ENCODE results near the gene TOM1.
A peak's percentile ranks its signal among the peaks of the same experiment; 100 is the strongest.

Gene TOM1

DNA sequence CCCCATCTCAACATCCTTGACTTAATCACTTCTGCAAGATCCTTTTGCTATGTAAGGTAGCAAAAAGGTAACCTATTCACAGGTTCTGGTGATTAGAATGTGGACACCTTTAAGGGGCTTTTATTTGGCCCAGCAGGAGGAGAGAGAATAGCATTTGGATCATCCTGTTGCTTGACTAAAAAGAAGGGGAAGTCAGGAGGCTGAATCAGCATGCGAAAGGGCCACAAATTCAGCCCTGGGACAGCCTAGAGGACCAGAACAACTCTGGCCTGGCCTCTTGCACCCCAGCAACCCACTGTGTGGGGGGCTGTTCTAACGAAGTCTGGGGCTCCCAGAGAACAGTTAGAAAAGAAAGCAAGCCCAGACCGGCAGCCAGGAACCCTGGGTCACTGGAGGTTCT is 78.0 kb downstream of the TOM1 start:
- DNase-seq = no peak
- Histone ChIP-seq H3K27me3 (replicated peaks) (no peaks in the 10 kb centered on the region), H3K4me3 (ENCODE audit: low read depth, low read length) (no peak overlapping the region), H3K27ac (no peak overlapping the region), H3K36me3 (replicated peaks) (no peaks in the 10 kb centered on the region)
- in situ Hi-C loops (cut with HindIII; ENCODE audit: low pct_ligation_motif_present, low sequenced_read_pairs) = no loop called here
- TF ChIP-seq, protein P1, sequence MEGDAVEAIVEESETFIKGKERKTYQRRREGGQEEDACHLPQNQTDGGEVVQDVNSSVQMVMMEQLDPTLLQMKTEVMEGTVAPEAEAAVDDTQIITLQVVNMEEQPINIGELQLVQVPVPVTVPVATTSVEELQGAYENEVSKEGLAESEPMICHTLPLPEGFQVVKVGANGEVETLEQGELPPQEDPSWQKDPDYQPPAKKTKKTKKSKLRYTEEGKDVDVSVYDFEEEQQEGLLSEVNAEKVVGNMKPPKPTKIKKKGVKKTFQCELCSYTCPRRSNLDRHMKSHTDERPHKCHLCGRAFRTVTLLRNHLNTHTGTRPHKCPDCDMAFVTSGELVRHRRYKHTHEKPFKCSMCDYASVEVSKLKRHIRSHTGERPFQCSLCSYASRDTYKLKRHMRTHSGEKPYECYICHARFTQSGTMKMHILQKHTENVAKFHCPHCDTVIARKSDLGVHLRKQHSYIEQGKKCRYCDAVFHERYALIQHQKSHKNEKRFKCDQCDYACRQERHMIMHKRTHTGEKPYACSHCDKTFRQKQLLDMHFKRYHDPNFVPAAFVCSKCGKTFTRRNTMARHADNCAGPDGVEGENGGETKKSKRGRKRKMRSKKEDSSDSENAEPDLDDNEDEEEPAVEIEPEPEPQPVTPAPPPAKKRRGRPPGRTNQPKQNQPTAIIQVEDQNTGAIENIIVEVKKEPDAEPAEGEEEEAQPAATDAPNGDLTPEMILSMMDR (IDR thresholded peaks at IDR 0.05; ENCODE audit: low read depth, low read length, missing control alignments) = no peak

DNA sequence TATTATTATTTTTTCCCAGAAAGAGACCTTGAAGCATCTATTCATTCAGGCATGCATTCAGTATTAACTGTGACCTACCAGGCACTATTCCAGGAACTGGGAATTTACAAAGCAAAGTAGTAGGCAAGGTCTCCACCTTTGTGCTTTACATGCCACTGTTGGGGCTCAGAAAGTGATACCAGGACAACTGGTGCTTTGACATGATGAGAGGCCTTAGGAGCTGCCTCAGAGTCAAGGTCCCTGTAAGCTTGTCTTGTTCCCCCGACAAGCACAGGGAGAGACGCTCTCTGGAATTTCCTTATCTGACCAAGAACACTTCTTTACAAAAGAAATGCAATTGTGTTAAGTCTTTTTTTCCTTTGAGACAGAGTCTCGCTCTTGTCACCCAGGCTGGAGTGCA is 78.9 kb downstream of the TOM1 start:
- TF ChIP-seq, protein P1 (IDR thresholded peaks at IDR 0.05; ENCODE audit: low read depth, low read length, missing control alignments) = no peak
- H3K36me3 ChIP-seq (replicated peaks) = no peaks in the 10 kb centered on the region
- DNase-seq = no peak
- in situ Hi-C loops (cut with HindIII; ENCODE audit: low pct_ligation_motif_present, low sequenced_read_pairs) = no loop called here
- H3K4me3 ChIP-seq (ENCODE audit: low read depth, low read length) = no peak overlapping the region
- no peak overlapping the region for H3K27ac ChIP-seq
- no peaks in the 10 kb centered on the region for H3K27me3 ChIP-seq (replicated peaks)

DNA sequence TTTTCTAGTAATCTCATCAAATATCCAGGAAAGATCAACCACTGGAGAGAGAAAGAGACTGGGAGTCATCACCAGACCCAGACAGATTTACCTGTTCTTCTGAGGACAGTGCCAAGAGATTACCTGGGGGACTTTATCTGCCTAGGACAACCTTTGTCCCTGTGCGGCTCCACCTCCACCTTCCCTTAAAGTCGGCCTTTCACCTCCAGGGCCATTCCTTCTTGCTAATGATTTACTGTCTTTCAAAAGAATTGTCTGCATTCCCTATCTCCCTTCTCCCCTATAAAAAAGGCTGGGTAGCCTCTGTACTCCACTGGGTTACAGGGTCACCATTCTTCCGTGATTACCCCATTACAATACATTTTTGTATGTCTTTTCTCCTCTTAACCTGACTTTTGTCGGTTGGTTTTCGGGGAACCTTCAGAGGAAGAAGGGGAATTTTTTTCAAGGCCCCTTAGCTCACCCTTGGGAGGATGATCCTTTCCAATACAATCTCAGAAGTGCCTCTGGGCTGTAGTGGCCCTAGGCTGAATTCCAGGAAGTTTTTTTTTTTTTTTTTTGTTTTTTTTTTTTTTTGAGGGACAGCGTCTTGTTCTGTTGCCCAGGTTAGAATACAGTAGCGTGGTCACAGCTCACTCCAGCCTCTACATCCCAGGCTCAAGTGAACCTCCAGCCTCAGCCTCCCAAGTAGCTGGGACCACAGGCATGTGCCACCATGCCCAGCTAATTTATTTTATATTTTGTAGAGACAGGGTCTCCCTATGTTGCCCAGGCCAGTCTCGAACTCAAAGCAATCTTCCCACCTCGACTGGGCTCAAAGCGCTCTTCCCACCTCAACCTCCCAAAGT is 79.7 kb downstream of the TOM1 start:
- DNase-seq = no peak
- TF ChIP-seq, protein P1 (IDR thresholded peaks at IDR 0.05; ENCODE audit: low read depth, low read length, missing control alignments) = no peak
- Histone ChIP-seq H3K36me3 (replicated peaks) (no peaks in the 10 kb centered on the region), H3K4me3 (ENCODE audit: low read depth, low read length) (no peak overlapping the region), H3K27me3 (replicated peaks) (no peaks in the 10 kb centered on the region), H3K27ac (no peak overlapping the region)
- in situ Hi-C loops (cut with HindIII; ENCODE audit: low pct_ligation_motif_present, low sequenced_read_pairs) = no loop called here

DNA sequence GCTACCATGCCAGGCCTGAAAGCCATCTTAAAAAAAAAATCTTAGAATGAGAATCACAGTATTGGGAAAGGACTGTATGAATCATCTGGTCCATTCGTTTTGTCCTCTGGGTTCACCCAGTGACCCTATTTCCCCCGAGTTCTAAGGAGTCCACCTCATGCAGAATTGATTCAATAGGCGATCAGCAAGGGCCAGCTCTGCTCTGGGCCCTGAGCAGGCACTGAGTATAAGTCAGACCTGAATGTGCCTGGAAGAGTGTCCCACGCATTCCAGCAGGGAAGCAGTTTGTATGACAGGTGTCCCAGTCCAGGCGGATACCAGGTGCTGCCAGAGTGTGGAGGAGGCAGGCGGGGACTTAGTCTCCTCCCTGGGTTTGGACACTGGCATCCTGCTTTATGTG is 80.3 kb downstream of the TOM1 start:
- H3K27me3 ChIP-seq (replicated peaks) = no peaks in the 10 kb centered on the region
- no peak overlapping the region for H3K4me3 ChIP-seq (ENCODE audit: low read depth, low read length)
- no peak overlapping the region for H3K27ac ChIP-seq
- TF ChIP-seq, protein P1 (IDR thresholded peaks at IDR 0.05; ENCODE audit: low read depth, low read length, missing control alignments) = no peak
- no peak for DNase-seq
- in situ Hi-C loops (cut with HindIII; ENCODE audit: low pct_ligation_motif_present, low sequenced_read_pairs) = no loop called here
- H3K36me3 ChIP-seq (replicated peaks) = no peaks in the 10 kb centered on the region

DNA sequence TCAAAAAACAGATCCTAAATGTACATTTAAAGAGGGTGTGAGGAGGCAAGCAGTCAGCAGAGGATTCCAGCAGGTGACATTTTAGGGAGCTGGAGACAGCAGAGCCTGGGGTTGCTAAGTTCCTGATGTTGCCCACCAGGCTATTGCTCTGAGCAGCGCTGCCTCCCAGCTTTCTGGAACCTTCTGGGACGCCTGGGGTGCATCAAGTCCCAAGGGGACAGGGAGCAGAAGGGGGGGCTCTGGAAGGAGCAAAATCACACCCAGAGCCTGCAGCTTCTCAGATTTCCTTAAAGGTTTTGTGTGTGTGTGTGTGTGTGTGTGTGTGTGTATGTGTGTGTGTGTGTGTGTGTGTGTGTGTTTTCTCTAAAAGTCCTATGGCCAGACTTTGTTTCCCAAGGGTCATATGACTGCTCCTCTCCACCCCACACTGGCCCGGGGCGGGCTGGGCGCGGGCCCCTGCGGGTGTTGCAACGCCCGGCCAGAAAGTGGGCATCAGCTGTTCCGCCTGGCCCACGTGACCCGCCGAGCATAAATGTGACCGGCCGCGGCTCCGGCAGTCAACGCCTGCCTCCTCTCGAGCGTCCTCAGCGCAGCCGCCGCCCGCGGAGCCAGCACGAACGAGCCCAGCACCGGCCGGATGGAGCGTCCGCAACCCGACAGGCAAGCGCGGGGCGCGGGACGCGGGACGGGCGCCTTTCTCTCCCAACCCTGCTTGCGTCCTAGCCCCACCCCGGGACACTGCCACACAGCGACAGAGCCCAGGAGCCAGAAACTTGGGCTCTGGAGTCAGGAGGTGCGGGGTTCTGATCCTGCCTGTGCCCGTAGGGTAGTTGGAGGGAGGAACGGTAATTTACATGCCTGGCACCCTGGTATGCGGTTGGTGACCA is 81.1 kb downstream of the TOM1 start, which contains the start of gene HMOX1:
Gene HMOX1, plus strand, starts transcription at position 560 of the 887 bp plus-strand sequence. Its CDS starts 78 bp downstream, at position 638.
- Histone ChIP-seq H3K27ac (no peak within 1 kb of the TSS), H3K27me3 (replicated peaks) (no peaks in the 10 kb centered on the region), H3K4me3 (ENCODE audit: low read depth, low read length) (peak within 1 kb of the TSS; percentile 78), H3K36me3 (replicated peaks) (no peaks in the 10 kb centered on the region)
- peak; percentile 70 for DNase-seq
- in situ Hi-C loops (cut with HindIII; ENCODE audit: low pct_ligation_motif_present, low sequenced_read_pairs) = no loop called here
- TF ChIP-seq, protein P1 (IDR thresholded peaks at IDR 0.05; ENCODE audit: low read depth, low read length, missing control alignments) = peak; percentile 13

Data from brain microvascular endothelial cell (primary cell).